ENCODE measurements around the gene SCRT2.
"Not testable (repeated sequence)": the region's sequence is repeated elsewhere in the genome, so short reads cannot be mapped to it uniquely, and the experiment has no call there.

SCRT2 gene

DNA sequence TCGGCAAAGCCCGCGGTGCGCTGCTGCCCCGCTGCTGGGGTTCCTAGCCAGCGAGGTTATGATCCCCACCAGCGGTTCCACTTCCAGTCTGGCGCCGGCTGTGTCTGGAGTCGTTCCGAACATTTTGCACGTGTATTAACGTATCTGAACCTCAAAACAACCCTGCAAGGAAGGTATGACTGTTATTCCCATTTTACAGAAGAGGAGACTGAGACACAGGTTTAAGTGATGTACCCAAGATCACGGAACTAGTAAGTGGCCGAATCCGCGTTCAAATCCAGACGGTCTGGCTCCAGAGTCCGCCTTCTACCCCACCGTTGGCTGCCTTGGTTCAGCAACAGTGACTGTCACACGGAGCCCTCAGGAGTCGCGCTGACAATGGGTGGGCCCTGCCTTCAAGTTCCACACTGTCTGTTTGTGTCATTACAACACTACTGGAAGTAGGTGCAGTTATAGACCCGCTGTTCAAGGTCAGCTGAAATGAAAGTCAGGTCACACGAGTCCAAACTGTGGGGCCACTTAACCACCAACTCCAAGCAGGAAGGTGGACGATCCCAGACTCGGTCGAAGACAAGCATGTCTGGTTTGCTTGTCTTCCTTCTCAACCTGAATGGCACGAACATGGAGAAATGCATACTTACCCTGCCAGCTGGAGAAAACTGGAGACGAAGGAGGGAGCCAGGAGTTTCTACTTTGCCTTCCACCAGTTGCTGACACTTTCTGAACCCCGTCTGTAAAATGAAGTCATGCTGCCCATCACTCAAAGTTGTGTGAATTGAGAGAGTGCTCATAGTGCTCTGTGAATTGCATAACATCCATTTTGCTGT lies 21.8 kb downstream of the SCRT2 start:
- no peak for DNase-seq (ENCODE audit: extremely low read depth in 1 of 2, low read depth in 1 of 2)

DNA sequence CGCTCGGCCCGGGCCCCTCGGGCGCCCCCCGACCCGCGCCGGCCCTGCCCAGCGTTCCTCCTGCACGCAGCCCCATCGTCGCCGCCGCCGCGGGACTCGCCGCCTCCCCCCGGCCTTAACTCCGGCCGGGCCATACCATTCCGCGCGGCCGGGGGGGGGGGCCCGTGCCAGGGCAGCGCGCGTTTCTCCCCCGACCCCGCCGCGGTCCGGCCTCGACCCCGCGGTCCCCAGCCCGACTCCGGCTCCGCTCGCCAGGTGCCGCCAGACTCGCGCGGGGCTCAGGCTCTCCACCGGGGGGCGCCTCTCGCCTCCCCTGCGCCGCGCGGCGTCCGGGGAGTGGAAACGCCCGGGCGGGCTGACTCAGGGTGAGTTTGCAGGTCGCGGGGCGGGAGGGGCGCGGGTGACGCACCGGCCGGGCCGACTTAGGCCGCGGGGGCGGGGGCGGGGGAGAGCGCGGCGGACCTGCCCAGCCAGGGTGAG lies 22.5 kb downstream of the SCRT2 start, which contains the start of gene SRXN1:
Gene SRXN1, minus strand, starts transcription at position 91 of the 480 bp plus-strand sequence. Its CDS starts 15 bp downstream, at position 76.
- DNase-seq (ENCODE audit: extremely low read depth in 1 of 2, low read depth in 1 of 2), result peak; percentile 37 to 75

DNA sequence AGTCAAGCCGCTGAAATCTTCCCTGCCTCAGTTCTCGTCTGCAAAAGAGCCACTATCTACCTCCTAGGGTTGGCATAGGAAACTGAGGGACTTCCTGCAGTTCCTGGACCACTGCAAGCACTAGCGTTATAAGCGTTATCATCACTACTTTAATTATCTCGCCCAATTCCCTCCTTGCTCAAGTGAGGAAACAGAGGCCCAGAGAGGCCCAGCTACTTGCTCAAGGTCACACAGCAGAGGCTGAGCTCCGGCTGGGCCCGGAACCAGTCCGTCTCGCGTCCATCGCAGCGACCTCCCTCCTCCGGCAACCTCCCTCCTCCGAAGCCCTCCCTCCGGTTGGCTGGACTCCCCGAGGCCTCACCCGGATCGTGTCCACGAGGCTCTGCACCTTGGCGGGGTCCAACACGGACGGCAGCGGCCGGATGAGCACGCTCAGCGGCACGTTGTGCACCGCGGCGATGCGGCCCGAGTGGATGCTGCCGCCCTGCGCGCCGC lies 22.9 kb downstream of the SCRT2 start:
- DNase-seq (ENCODE audit: extremely low read depth in 1 of 2, low read depth in 1 of 2), result no peak

DNA sequence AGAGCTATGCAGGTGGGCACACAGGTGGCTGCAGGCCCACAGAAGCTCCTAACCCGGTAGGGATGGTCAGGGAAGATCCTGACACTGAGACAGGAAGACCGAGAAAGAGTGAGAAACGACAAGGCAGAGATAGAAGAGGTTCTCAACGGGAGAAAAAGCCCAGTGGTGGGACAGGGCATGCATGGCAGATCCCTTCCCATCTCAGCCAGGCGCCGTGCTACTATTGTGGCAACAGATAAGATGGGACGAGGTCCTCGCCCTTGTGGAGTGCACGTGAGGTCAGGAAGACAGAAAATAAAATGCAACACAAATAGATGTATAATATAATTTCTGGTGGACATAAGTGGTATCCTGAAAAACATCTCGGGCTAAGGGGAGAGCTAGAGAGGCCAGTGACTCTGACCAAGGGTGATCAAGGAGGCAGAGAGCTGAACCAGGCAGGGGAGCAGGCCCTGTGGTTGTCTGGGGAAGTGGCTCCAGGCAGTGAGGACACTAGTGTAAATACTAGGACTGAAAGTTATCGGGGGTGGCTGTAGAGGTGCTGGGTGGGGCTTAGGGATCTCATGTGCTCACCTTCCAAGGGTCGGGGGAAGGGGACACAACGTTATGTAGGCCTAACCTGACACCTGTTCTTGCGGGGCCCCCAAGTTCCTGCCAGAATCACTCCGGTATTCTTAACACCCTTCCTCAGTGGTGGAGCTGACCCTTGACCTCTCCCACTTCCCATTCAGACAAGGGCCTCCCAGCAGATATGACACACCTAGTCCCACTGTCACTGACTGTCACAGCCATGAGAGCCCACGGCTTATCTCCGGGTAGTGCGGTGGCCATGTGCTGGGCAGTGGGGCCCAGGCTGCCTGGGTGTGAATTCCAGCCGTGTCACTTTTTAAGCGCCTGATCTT lies 23.6 kb downstream of the SCRT2 start:
- DNase-seq (ENCODE audit: extremely low read depth in 1 of 2, low read depth in 1 of 2), result no peak

DNA sequence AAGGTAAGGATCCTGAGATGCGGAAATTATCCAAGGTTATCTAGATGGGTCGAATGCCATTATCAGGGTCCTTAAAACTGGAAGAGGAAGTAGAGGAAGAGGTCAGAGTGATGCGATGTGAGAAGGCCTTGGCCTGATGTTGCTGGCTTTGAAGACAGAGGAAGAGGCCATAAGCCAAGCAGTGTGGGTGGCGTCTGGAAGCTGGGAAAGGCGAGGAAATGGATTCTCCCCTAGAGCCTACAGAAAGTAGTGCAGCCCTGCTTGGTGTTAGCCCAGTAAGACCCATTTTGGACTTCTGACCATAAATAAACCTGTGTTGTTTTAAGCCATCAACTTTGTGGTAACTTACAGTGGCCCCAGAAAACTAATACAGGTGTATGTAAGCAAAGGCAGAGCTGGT lies 24.6 kb downstream of the SCRT2 start:
- no peak for DNase-seq (ENCODE audit: extremely low read depth in 1 of 2, low read depth in 1 of 2)

DNA sequence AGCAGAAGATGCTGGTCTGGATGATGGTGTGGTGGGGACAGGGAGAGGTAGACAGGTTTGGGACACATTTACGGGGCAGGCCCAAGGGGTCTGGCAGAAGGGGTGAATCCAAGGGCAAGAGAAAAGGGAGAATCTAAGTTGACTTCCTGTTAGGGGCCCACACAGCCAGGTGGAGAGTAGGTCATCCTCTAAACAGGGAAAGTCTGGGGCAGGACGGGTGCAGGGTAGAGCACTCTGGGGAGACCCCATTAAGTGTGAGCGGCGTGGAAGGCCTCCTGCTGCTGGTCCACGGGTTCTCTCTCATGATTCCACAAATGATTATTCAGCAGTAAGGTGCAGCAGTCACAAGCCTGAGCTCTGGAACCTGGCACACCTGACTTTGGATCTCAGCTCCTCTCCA lies 25.3 kb downstream of the SCRT2 start:
- DNase-seq (ENCODE audit: extremely low read depth in 1 of 2, low read depth in 1 of 2), result no peak

DNA sequence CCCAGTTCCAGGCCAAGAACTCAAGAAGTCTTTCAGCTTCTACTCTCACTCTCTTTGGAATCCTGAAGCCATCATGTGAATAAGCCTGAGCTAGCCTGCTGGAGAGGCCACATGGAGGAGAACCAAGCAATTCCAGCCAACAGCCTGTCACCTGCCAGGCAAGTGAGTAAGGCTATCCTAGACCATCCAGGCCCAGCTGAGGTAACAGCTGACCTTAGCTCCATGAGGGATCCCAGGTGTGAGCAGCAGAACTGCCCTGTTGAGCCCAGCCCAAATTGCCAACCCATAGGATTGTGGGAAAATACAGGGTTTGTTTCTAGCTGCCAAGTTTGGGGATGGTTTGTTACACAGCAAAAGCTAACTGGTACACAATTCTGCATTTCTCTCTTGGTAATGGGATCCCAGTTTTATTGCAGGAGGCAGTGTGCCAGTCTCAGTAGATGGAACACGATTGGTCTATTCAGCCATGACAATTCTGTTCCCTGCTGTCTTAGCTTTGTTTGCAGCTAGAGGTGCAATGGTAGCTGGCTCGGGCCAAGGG lies 28.1 kb downstream of the SCRT2 start:
- no peak for DNase-seq (ENCODE audit: extremely low read depth in 1 of 2, low read depth in 1 of 2)

DNA sequence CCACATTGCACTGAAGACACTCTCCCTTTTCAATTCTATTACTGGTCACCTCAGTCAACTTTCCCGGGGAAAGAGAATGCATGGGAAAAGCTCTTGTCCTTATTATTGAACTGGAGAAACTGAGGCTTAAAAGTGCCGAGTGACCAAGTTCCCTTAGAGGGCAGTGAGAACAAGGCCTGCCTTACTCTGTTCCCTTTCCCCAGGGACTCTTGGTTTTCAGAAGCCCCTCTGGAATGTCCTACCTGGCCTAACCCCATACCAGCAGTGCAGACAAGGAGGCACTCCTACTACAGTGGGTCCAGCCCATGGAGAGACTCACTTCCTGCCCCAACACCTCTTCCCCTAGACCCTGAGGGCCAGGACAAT lies 28.8 kb downstream of the SCRT2 start:
- no peak for DNase-seq (ENCODE audit: extremely low read depth in 1 of 2, low read depth in 1 of 2)

DNA sequence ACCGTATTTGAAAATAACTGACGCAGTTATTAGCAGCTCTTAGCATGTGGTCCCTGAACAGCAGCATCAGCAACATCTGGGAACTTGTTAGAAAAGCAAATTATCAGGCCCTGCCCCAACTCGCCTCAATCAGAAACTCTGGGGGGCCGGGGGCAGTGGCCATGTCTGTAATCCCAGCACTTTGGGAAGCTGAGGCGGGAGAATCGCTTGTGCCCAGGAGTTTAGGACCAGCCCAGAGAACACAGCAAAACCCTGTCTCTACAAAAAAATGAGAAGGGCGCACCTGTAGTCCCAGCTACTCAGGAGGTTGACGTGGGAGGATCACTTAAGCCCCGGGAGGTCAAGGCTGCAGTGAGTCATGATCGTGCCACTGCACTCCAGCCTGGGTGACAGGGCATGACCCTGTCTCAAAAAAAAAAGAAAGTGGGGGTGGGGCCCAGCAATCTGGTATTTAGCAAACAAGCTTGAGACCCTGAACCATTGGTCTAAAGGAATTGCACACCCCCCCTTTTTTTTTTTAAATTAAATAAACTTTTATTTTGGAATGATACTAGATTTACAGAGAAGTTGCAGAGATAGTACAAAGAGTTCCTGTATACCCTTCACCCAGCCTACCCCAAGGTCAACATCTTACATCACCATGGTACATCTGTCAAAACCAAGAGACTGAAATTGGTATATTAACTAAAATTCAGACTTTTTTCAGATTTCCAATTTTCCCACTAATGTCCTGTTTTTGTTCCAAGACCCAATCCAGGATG lies 29.3 kb downstream of the SCRT2 start:
- DNase-seq (ENCODE audit: extremely low read depth in 1 of 2, low read depth in 1 of 2), result no peak

DNA sequence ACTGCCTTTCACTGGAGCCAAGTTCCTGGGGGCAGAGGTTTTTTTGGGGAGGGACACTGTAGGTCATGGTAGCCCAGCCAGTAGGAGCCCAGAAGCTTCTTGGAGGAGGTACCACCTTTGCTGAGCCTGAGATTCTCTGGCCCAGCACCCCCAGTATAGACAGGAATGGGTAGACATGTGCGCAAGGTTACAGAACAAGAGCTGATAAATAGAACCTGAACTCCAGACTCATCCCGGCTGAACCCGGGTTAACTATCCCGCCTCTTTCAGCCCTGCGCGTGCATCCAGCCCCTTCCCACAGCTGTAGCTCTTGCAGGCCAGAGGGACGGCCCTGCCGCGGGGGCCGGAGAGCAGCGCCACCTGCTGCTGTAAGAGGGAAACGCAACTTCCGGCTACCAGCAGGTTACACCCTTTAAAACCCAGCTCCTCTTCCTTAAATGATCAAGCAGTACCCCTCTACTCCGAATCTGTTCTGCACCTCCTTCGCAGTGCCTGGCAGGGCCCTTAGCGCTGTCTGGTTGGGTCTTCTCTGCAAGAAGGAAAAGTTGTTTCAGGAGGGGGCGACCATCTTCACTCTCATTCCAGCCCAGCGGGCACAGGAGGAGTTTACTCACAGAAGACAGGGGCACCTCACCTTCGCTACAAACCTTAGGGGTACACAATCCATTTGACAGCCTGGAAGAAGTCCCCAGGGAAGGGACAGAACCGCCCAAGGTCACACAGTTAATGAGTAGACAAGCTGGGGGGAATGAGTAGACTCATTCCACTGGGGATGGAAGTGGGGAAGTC lies 30.1 kb downstream of the SCRT2 start:
- DNase-seq (ENCODE audit: extremely low read depth in 1 of 2, low read depth in 1 of 2), result peak in 1 of 2 donors; percentile 41

DNA sequence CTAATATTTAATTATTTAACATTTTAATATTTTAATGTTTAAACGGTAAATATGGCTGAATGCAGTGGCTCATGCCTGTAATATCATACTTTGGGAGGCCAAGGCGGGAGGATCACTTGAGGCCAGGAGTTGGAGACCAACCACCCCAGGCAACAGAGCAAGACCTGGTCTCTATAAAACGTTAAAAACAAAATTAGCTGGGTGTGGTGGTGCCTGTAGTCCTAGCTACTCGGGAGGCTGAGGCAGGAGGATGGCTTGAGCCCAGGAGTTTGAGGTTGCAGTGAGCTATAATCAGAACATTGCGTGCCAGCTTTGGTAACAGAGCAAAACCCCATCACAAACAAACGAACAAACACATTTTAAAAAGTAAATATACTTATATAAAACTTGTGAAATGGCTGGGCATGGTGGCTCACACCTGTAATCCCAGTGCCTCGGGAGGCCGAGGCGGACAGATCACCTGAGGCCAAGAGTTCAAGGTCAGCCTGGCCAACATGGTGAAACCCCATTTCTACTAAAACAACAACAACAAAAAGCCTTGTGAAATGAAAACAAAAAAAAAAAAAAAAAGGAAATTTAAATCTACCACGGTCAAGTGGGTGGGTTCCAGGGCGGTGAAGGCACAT lies 30.8 kb downstream of the SCRT2 start:
- DNase-seq (ENCODE audit: extremely low read depth in 1 of 2, low read depth in 1 of 2), result no peak

DNA sequence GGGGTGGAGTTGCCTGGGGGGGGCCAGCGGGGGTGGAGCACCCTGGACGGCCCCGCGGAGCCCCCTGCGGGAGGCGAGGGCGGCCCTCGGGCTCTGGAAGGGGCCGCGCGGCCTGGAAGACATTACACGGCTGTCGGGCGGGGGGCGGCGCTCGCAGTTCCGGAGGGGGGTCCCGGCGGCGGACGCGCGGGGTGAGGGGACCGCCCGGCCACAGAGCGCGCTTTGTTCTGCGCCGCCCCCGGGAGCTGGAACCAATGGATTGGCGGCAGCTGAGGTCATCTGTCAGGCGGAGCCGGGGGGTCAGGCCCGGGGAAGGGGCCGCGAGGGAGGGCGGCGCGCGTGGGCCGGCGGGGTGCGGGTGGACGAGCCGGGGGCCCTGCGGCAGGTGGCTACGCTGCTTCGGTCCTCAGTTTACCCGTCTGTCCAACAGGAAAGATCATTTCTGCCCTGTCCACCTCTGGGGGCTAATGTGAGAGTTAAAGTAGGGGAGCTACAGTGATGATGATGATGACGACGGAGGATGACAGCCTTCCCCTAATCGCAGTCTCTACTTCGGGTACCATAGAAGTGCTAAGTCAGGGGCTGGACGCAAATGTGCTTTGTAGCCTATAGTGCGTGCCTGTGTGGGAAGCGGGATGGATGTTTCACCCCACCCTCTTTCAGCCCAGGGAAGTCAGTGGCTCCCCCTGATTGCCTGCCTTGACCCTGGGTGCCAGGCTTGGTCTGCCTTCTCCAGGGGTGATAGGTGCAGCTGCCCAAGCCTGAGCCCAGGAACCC lies 33.0 kb downstream of the SCRT2 start:
- DNase-seq (ENCODE audit: extremely low read depth in 1 of 2, low read depth in 1 of 2), result no peak

DNA sequence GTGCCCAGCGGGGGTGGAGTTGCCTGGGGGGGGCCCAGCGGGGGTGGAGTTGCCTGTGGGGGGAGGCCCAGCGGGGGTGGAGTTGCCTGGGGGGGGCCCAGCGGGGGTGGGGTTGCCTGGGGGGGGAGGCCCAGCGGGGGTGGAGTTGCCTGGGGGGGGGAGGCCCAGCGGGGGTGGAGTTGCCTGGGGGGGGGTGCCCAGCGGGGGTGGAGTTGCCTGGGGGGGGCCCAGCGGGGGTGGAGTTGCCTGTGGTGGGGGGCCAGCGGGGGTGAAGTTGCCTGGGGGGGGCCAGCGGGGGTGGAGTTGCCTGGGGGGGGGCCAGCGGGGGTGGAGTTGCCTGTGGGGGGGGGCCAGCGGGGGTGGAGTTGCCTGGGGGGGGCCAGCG lies 33.6 kb downstream of the SCRT2 start:
- not testable (repeated sequence) for DNase-seq (ENCODE audit: extremely low read depth in 1 of 2, low read depth in 1 of 2)

DNA sequence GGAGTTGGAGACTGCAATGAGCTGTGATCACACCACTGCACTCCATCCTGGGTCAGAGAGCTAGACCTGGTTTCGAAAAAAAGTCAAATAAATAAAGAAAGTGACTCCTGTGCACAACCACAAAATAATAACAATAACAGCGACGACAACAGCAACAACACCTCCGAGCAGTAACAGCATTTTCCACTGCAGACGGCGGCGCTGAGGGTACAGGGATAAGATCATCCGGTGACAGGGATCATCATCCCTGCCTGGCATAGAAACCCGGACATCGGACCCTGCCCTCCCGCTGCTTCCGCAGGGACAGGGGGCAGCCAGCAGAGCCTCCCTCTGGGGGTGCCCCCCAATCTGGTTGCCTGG lies 34.1 kb downstream of the SCRT2 start:
- DNase-seq (ENCODE audit: extremely low read depth in 1 of 2, low read depth in 1 of 2), result no peak

DNA sequence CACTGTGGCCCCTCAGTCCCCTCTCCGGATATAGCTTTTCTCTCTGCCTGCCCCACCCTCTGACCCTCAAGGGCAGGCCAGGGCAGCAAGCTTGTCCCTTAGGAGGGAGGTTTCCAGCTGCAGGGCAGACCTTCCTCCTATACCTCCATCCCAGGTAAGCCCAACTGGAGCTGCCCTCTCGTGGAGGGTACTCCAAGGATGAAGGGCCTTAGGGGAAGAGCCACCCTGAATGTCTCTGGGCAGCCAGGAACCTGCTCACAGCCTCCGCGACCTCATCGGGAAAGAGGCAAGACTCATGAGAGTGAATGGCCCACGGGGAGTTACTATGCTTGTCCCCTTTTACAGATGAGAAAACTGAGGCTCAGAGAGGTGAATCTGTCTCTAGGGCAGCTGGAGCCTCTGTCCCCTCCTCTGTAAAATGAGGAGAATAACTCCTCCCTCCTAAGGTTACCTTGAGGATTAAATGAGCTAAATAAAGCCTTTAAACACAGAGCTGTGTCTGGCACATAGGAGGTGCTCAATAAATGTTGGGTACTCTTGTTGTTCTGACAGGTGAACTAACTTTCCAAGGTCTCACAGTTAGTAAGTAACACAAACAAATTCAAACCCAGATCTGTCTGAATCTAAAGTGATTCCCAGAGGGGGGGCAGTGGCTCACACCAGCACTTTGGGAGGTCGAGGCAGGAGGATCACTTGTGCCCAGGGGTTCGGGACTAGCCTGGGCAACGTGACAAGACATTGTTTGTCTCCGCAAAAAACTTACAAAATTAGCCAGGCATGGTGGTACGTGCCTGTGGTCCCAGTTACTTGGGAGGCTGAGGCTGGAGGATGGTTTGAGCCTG lies 34.7 kb downstream of the SCRT2 start:
- no peak for DNase-seq (ENCODE audit: extremely low read depth in 1 of 2, low read depth in 1 of 2)

DNA sequence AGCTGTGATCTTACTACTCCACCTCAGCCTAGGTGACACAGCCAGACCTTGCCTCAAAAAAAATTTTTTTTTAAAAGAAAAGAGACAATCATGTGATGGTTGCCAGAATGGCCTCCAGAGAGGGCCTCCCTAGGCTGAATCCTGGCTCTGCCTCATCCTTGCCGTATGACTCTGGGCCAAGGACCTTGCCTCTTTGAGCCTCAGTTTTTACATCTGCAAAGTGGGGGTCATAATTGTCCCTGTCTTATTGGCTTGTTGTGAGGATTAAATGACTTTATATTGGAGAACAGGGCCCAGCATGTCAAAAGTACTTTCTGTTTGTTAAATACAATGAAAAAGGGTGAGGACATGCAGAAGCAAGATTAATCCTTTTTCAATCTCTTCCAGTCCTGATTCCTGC lies 37.0 kb downstream of the SCRT2 start:
- no peak for DNase-seq (ENCODE audit: extremely low read depth in 1 of 2, low read depth in 1 of 2)

DNA sequence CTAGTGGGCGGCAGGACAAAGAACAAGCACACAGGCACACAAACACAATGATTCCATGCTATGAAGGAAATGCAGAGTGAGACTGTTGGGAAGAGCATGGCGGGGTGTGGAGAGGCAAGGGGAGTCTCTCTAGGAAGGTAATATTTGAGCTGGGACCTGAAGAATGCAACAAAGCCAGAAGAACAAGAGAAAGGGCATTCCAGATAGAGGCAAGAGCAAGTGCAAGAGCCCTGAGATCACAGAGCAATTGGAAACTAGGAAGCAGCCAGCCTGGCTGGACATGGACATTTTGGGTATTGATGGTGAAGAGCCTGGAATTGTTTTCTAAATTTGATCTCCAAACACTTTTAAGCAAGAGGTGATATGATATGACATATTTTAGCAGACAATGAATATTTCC lies 38.0 kb downstream of the SCRT2 start:
- DNase-seq (ENCODE audit: extremely low read depth in 1 of 2, low read depth in 1 of 2), result no peak

DNA sequence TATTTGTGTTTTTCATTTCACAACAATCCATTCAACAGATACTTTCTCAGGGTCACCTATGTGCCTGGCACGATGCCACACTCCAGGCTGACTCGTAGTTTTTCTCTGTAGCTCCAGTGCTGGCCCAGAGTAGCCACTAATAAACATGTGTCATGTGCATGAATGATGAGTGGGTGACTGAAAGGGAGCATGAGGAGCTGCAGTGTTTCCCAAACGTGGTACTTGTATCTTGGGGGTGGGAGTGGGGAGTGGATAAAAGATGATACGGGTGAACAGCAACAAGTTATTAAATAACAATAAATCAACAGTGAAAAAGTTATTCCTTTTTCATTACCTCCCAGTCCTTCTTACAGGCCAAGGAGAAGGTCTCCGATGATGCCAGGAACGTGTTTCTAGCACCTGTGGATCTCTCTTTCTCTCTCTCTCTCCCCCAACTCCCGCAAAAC lies 39.7 kb downstream of the SCRT2 start:
- DNase-seq (ENCODE audit: extremely low read depth in 1 of 2, low read depth in 1 of 2), result no peak
